Chondrocyte (in vitro differentiated cells): ENCODE measurements around the gene PRR35. TPM values are rescaled to one million over a fixed set of nuclear protein-coding genes. Genes with fewer than 3 reads are reported as not detected.

Source experiments
- DNase-seq: peaks from one replicate; pipeline ENCODE4 v3.0.0; 2021; ENCODE audit warnings: mixed read lengths, low spot score
- H3K27ac Mint-ChIP-seq: one replicate; pipeline ENCODE4 v1.8.0; 2021; ENCODE audit warnings: mild to moderate bottlenecking, moderate library complexity, mixed read lengths; ENCODE audit not compliant: unreplicated experiment
- H3K27me3 Mint-ChIP-seq: 2 replicates; pipeline ENCODE4 v1.8.0; 2021; ENCODE audit warnings: low read depth, mixed read lengths
- H3K36me3 Mint-ChIP-seq: 2 replicates; pipeline ENCODE4 v1.8.0; 2021; ENCODE audit warnings: low read depth, mixed read lengths
- H3K4me1 Mint-ChIP-seq: 2 replicates; pipeline ENCODE4 v1.8.0; 2021; ENCODE audit warnings: low read depth, mild to moderate bottlenecking, mixed read lengths
- H3K4me3 Mint-ChIP-seq: one replicate; pipeline ENCODE4 v1.8.0; 2021; ENCODE audit warnings: mild to moderate bottlenecking, moderate library complexity, mixed read lengths; ENCODE audit not compliant: unreplicated experiment
- H3K9me3 Mint-ChIP-seq: 2 replicates; pipeline ENCODE4 v1.8.0; 2021; ENCODE audit warnings: low read depth, mixed read lengths
- total RNA-seq: library from RNA; stranded (reverse); gene quantifications from 3 replicates; pipeline ENCODE4 v1.2.1, GENCODE V29; 2021
- TF ChIP-seq, protein P1 (sequence below): fragments of 200-600 bp; sonication (generic); IDR thresholded peaks from 2 replicates; pipeline ENCODE4 v1.5.0; 2021; ENCODE audit warnings: antibody characterized with exemption, mild to moderate bottlenecking, moderate library complexity

The PRR35 gene
- total RNA-seq, 1 donor from 2014 or later = not detected

DNA sequence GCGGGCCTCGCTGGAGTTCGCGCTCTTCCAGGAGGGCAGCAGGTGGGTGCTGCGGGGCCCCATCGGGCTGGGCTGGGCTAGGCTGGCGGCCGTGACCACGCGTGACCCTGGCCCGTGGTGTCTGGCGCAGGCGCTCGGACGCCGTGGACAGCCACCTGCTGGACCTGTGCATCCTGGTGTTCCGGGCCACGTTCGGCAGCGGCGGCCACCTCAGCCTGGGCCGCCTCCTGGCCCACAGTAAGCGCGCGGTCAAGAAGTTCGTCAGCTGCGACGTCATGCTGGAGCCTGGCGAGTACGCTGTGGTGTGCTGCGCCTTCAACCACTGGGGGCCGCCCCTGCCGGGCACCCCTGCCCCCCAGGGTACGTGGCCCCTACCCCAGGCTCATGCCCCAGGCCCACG lies 8.0 kb upstream of the PRR35 start:
- Mint-ChIP-seq H3K27me3 (no peaks in the 10 kb centered on the region), H3K36me3 (peaks cover 1% of the 10 kb centered on the region)
- no peak for DNase-seq

DNA sequence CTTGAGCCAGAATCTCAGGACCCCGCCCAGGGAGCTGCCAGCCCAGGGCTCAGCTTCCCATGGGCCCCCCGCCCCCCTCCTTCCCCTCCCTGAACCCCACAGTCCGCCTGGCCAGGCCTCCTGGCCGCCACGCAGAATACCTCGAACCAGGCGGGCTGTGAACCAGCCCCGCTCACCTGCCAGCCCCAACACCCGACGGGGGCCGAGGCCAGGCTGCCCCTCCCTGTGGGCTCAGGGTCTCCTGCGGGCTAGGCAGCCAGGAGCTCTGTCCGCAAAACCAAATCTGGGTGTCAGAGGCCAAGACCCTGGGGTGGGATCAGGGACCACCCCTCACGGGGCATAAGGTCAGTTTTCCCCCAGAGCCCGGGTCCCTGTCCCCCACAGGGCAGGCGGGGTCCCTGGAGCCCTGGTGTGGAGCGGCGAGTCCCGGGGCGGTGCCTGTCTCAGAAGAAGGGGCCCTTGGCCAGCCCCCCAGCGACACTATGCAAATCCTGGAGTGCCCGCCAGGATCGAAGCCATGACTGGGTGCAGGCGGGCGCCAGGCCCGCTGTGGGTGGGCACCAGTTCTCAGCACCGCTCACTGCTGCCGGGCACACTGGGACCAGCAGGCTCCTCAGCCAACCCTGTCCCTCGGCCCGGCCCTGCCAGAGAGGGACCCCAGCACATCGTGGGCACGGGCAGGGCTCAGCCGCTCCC lies 6.4 kb upstream of the PRR35 start:
- Mint-ChIP-seq H3K4me1 (peaks cover 3% of the 10 kb centered on the region), H3K27me3 (peaks cover 4% of the 10 kb centered on the region), H3K4me3 (no peak overlapping the region), H3K27ac (no peak overlapping the region), H3K9me3 (no peaks in the 10 kb centered on the region), H3K36me3 (peaks cover 1% of the 10 kb centered on the region)
- no peak for DNase-seq
- TF ChIP-seq, protein P1, sequence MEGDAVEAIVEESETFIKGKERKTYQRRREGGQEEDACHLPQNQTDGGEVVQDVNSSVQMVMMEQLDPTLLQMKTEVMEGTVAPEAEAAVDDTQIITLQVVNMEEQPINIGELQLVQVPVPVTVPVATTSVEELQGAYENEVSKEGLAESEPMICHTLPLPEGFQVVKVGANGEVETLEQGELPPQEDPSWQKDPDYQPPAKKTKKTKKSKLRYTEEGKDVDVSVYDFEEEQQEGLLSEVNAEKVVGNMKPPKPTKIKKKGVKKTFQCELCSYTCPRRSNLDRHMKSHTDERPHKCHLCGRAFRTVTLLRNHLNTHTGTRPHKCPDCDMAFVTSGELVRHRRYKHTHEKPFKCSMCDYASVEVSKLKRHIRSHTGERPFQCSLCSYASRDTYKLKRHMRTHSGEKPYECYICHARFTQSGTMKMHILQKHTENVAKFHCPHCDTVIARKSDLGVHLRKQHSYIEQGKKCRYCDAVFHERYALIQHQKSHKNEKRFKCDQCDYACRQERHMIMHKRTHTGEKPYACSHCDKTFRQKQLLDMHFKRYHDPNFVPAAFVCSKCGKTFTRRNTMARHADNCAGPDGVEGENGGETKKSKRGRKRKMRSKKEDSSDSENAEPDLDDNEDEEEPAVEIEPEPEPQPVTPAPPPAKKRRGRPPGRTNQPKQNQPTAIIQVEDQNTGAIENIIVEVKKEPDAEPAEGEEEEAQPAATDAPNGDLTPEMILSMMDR = no peak

More for the DNA sequence above, 8.0 kb upstream of the PRR35 start:
- Mint-ChIP-seq H3K9me3 (no peaks in the 10 kb centered on the region), H3K4me1 (peaks cover 3% of the 10 kb centered on the region), H3K4me3 (no peak overlapping the region), H3K27ac (no peak overlapping the region)
- TF ChIP-seq, protein P1 = no peak

DNA sequence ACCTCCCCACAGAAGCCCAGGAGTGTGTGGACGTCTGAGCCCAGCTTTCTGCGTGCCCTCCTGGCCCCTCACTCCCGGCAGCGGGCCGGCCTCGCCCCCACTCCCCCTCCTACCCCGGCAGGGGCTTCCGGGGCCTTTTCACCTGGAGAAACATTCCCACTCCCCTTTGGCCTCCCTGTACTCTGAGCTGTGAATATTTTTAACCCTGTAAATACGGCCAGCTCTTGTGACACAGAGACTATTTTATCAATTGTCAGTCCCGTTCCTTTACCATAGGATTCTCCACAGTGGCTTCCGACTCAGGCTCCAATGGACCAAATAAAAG lies 5.9 kb upstream of the PRR35 start:
- Mint-ChIP-seq H3K9me3 (no peaks in the 10 kb centered on the region), H3K4me1 (peaks cover 3% of the 10 kb centered on the region), H3K27me3 (peaks cover 4% of the 10 kb centered on the region), H3K4me3 (no peak overlapping the region), H3K27ac (no peak overlapping the region), H3K36me3 (peaks cover 1% of the 10 kb centered on the region)
- no peak for DNase-seq
- TF ChIP-seq, protein P1 = no peak

DNA sequence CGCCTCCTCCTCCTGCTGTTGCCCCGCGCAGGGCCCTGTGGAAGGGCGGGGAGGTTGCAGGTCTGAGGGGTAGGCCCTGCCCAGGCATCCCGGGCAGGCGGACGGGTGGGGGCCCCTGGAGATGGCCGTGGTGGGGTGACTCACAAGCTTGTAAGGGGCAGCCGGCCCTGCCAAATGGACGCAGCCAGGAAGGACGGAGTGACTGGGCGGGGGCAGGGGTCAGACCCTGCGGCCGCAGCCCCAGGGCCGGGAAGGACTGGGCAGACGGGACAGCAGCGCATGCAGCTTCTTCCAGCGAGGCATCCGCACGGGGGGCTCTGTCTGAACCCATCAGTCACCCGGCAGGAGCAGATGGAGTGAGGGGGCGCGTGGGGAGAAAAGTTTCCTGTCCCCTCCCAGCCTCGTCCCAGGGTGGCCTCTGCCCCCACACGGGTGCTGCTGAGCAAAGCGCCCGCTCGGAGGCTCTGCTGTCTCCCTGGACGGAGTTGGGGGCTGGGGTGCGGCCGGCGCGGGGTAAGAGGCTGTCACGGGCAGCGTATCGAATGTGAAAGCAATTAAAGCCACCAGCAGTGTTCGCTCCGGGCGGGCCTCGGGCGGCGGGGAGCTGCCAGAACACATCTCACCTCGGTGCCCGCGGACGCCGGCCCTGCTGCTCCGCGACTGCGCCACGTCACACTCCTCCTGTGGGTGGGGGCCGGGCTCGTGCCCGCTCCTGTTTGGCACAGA lies 5.4 kb upstream of the PRR35 start:
- no peak overlapping the region for H3K4me3 Mint-ChIP-seq
- no peaks in the 10 kb centered on the region for H3K9me3 Mint-ChIP-seq
- H3K4me1 Mint-ChIP-seq = peaks cover 3% of the 10 kb centered on the region
- H3K36me3 Mint-ChIP-seq = peaks cover 1% of the 10 kb centered on the region
- TF ChIP-seq, protein P1 = no peak
- no peak overlapping the region for H3K27ac Mint-ChIP-seq
- peaks cover 6% of the 10 kb centered on the region for H3K27me3 Mint-ChIP-seq
- no peak for DNase-seq

DNA sequence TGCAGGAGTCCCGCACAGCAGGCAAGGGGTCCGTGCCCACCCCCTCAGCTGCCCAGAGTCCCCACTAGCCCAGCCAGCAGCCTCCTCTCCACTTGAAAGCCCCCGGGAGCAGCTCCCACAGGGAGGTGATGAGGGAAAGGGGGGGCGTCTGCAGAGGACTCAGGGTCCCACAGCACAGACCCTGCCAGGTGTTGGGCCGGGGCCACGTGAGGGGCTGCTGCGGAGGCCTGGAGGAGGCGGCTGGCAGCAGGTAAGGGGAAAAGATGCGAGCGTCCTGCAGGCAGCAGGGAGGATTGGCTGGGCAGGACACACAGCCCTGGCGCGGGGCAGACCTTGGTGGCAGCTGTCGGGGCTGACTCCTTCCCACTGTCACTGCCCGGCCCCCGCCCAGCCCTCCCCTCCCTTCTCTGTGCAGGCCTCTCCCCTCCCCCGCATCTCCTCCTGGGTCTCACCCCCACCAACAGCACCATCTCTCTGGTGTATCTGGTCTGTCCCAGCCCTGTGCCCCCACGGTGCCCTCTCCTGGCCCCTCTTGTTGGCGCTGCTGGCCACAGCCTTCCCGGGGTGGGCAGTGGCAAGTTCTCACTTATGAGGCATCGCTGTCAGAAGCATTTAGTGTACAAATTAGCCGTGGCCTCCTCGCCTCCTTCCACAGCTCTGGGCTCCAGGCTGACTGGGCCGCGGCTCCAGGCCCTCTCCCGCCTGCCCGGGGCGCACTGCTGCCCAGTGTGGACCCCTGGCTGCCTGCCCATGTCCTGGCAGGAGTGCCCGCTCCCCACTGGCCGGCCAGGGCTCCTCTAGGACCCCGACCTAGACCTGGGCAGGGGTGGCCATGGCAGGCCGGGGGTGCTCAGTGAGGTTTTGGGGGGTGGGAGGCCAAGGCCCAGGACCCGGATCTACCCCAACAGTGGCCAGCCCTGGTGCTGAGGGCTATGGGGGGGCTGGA lies 4.4 kb upstream of the PRR35 start:
- DNase-seq = no peak
- Mint-ChIP-seq H3K9me3 (no peaks in the 10 kb centered on the region), H3K27ac (no peak overlapping the region), H3K27me3 (peaks cover 6% of the 10 kb centered on the region), H3K4me1 (peaks cover 3% of the 10 kb centered on the region), H3K4me3 (no peak overlapping the region), H3K36me3 (peaks cover 1% of the 10 kb centered on the region)
- TF ChIP-seq, protein P1 = no peak
